Measurements from ENCODE around the gene PRKCE.

Gene PRKCE

DNA sequence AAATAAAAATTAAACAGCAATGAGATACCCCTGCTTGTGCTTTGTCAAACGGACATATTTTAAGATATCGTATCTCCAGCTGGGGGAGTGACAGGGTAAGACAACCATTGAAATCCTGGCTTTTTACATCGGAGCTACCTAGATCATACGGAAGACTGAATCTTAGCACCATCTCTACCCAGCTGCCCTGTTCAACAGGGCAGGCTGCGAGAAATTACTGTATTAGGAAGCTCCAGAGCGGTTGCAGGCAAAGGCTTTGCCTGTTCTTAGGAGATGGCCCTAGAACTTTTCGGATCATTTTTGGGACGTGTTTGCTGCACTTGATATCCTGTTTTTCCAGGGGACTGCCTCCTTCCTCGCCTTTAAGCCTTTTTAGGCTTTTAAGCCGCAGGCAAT, 2.0 kb upstream of the PRKCE start:
- TF ChIP-seq, protein P1, sequence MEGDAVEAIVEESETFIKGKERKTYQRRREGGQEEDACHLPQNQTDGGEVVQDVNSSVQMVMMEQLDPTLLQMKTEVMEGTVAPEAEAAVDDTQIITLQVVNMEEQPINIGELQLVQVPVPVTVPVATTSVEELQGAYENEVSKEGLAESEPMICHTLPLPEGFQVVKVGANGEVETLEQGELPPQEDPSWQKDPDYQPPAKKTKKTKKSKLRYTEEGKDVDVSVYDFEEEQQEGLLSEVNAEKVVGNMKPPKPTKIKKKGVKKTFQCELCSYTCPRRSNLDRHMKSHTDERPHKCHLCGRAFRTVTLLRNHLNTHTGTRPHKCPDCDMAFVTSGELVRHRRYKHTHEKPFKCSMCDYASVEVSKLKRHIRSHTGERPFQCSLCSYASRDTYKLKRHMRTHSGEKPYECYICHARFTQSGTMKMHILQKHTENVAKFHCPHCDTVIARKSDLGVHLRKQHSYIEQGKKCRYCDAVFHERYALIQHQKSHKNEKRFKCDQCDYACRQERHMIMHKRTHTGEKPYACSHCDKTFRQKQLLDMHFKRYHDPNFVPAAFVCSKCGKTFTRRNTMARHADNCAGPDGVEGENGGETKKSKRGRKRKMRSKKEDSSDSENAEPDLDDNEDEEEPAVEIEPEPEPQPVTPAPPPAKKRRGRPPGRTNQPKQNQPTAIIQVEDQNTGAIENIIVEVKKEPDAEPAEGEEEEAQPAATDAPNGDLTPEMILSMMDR (IDR thresholded peaks at IDR 0.05; ENCODE audit: insufficient read depth, low read depth, low read length, missing control alignments), result no peak
- DNase-seq (ENCODE audit: low read depth), result peak; percentile 23

DNA sequence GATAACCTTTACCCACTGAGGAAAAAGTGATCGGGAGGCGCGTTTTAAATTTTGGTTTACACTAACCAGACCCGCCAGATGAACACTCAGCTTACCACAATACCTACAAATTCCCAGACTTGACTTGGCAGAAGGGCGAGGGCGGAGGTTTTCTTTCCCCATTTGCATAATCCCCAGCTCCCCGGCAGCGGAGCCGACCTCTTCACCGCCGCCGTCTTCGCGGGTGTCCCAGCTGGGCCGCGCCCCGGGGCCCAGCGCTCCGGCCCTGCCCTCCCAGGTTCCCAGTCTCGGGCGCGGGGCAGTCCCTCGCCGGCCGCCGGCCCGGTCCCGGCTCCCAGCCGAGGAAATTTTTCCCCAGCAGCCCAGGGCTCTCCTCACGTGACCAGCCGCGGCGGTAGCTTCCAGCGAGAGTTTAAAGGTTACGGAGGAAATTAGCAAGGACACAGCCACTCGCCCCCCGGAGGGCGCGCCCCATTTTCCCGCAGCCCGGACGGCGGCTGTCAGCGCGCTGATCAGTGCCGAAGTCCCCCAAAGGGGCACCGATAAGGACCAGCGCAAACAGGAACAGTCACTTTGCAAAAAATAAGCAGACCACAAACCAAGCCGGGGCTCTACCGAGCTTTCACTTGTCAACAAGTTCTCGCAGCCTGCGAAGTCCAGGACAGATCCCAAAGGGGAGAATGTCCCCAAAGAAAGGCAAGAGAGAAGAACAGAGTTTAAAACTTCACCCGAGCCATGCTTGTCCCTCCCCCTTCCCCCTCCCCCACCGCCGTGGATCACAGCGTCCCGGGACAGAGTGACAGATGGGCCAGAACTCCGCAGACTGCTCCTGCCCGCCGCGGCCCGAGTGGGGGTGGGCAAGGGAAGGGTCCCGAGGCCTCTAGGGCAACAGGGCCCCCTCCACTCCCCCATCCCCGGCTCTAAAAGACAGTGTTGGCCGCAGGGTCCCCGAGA, 1.3 kb upstream of the PRKCE start:
- H3K4me3 ChIP-seq (ENCODE audit: low read length), result peak overlapping the region; percentile 80
- peak; percentile 66 for DNase-seq (ENCODE audit: low read depth)
- TF ChIP-seq, protein P1 (IDR thresholded peaks at IDR 0.05; ENCODE audit: insufficient read depth, low read depth, low read length, missing control alignments), result no peak

More for the DNA sequence above, 2.0 kb upstream of the PRKCE start:
- H3K4me3 ChIP-seq (ENCODE audit: low read length), result peak overlapping the region; percentile 80

DNA sequence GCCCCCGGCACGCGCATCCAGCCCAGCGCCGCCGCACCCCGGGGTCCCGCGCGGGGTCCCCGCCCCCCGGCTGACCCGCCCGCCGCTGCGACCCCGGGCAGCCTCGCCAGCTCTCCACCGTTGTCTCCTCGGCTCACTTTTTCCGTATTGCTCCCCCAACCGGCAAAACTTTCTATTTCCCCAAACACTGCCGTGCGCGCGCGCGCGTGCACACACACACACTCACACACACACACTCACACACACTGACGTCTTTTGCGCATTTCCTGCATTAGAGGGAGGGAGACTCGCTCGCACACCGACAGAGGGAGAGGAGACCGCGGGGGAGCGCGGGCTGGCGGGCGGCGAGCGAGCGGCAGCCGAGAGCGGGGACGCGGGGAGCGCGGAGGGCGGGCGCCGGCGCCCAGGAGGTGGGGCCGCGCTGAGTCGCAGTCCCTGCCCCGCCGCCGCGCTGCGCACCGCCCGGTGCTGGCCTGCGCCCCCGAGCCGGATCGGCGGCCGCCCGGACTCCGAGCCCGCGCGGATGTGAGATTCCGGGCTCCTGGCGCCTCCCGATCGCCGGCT, 542 bp upstream of the PRKCE start:
- peak overlapping the region; percentile 80 for H3K4me3 ChIP-seq (ENCODE audit: low read length)
- DNase-seq (ENCODE audit: low read depth), result peak; percentile 97
- TF ChIP-seq, protein P1 (IDR thresholded peaks at IDR 0.05; ENCODE audit: insufficient read depth, low read depth, low read length, missing control alignments), result peak; percentile 37

DNA sequence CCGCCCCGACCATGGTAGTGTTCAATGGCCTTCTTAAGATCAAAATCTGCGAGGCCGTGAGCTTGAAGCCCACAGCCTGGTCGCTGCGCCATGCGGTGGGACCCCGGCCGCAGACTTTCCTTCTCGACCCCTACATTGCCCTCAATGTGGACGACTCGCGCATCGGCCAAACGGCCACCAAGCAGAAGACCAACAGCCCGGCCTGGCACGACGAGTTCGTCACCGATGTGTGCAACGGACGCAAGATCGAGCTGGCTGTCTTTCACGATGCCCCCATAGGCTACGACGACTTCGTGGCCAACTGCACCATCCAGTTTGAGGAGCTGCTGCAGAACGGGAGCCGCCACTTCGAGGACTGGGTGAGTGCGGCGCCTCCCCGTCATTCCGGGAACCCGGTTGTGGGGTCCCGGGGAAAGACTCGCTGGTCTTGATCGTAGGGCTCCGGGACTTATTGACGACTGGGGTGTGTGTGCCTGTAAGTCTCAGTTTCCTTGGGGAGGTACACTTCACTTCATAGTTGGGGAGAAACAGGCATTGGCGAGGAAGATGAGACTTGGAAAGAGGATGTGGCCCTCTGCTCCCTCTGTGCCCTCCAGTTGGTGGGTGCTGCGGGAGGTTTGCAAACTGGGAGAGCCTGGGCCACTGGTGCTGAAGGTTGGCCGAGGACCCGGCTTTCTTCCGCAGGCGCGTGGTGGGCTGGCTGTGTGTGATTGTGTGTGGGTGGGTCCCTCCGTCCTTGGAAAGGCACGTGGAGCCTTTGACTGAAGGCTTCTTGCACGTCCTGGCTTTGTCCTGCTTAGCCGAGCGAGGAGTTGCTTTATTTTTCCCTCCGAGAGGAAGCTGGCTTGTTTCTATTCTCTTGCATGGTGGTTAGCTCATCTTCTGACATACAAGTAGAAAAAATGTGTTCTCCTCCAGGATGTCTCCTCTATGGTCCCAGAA, 886 bp downstream of the PRKCE start:
- peak overlapping the region; percentile 80 for H3K4me3 ChIP-seq (ENCODE audit: low read length)
- peak; percentile 25 for DNase-seq (ENCODE audit: low read depth)
- TF ChIP-seq, protein P1 (IDR thresholded peaks at IDR 0.05; ENCODE audit: insufficient read depth, low read depth, low read length, missing control alignments), result no peak

DNA sequence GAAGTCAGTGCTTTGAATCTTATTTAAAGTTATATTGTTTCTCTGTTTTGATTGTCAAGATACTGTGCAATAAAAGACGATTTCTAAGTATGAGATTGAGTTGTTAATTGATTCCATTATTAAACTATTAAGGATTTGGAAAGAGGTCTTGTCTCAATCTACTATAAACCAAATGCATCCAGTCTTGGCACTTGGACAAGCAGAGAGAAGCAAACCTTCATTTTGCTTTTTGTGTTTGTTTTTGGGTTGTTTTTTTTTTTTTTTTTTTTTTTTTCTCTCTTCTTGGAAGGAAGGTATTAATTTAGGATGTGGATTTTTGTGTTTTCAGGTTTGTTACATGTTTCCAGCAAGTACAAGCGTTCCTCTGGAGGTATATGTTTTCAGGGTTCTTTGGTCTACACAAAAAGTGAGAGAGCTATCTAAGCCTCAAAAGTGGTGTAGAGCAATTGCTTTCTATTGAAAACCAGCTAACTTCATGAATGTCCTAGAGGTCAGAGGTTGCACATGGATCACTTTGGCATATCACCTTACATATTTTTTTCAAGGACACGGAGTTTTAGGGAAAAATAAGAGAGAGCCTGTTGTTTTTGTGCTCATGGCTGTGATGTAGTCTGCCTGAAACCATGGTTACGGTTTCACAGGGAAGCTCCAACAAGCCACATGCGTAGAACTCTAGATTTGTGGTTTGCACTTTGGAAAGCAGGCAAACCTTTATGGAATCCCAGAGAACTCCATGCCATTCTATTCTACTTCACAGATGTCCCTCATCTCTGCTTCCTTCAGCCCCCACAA, 1.8 kb downstream of the PRKCE start:
- H3K4me3 ChIP-seq (ENCODE audit: low read length), result peak overlapping the region; percentile 80
- TF ChIP-seq, protein P1 (IDR thresholded peaks at IDR 0.05; ENCODE audit: insufficient read depth, low read depth, low read length, missing control alignments), result no peak
- DNase-seq (ENCODE audit: low read depth), result no peak

DNA sequence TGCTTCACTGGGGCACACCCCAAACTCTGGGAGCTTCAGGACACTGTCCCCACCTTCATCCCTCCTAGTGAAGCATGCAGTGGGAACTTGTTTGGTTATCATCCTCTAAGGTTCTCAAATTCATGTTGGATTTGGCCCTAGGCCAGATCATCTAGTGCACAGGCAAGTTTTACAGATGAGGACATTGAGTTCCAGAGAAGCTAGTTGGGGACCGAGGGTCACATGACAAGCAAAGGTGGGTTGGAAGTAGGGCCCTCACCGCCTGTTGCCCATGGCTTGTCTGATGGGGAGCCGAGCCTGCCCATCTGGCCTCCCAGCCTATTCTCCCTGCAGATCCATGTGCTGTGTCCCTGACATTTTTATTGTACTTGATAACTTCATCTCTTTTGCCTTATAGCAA, 2.8 kb downstream of the PRKCE start:
- no peak for DNase-seq (ENCODE audit: low read depth)
- H3K4me3 ChIP-seq (ENCODE audit: low read length), result no peak overlapping the region
- TF ChIP-seq, protein P1 (IDR thresholded peaks at IDR 0.05; ENCODE audit: insufficient read depth, low read depth, low read length, missing control alignments), result no peak
